NCI-H1930 (cell line): ENCODE data around the gene PITPNC1.

Source experiments
- DNase-seq, 2 experiments: peaks; one replicate each; lab custom pipeline; 2025; lab: John Stamatoyannopoulos, UW

Gene PITPNC1

GRCh38 chr17:67548693-67549092 is 171.6 kb downstream of the PITPNC1 start:
- DNase-seq = no peak

GRCh38 chr17:67549820-67550219 is 172.7 kb downstream of the PITPNC1 start:
- no peak for DNase-seq

- DNase-seq = no peak
Observed at GRCh38 chr17:67554634-67555033, 177.6 kb downstream of the PITPNC1 start.

- no peak for DNase-seq
Observed at GRCh38 chr17:67555855-67556254, 178.8 kb downstream of the PITPNC1 start.

GRCh38 chr17:67557052-67557845 is 180.2 kb downstream of the PITPNC1 start:
- no peak for DNase-seq

GRCh38 chr17:67557921-67558320 is 180.8 kb downstream of the PITPNC1 start:
- DNase-seq = no peak

- no peak for DNase-seq
Observed at GRCh38 chr17:67558740-67559380, 181.8 kb downstream of the PITPNC1 start.

- DNase-seq = no peak
Observed at GRCh38 chr17:67559381-67559966, 182.4 kb downstream of the PITPNC1 start.

GRCh38 chr17:67562005-67562404 is 184.9 kb downstream of the PITPNC1 start:
- DNase-seq = no peak

GRCh38 chr17:67563692-67564228 is 186.7 kb downstream of the PITPNC1 start:
- DNase-seq = no peak

- DNase-seq = no peak
Observed at GRCh38 chr17:67565068-67565467, 188.0 kb downstream of the PITPNC1 start.

- DNase-seq = no peak
Observed at GRCh38 chr17:67566656-67567055, 189.6 kb downstream of the PITPNC1 start.

- no peak for DNase-seq
Observed at GRCh38 chr17:67569015-67569451, 192.0 kb downstream of the PITPNC1 start.

- no peak for DNase-seq
Observed at GRCh38 chr17:67569873-67570272, 192.8 kb downstream of the PITPNC1 start.

- no peak for DNase-seq
Observed at GRCh38 chr17:67570797-67571196, 193.7 kb downstream of the PITPNC1 start.

- no peak for DNase-seq
Observed at GRCh38 chr17:67571478-67571877, 194.4 kb downstream of the PITPNC1 start.

- no peak for DNase-seq
Observed at GRCh38 chr17:67573987-67574657, 197.0 kb downstream of the PITPNC1 start.

GRCh38 chr17:67574658-67575293 is 197.7 kb downstream of the PITPNC1 start:
- no peak for DNase-seq

GRCh38 chr17:67575325-67575724 is 198.2 kb downstream of the PITPNC1 start:
- DNase-seq = peak in 1 of 2 experiments; percentile 26

- DNase-seq = no peak
Observed at GRCh38 chr17:67576471-67577115, 199.5 kb downstream of the PITPNC1 start.

GRCh38 chr17:67577429-67578141 is 200.5 kb downstream of the PITPNC1 start:
- no peak for DNase-seq
